Loucy (cell line): ENCODE measurements around the gene ACSF3.

Source experiments
- H2AFZ ChIP-seq: fragments of 200-600 bp; sonication (generic); 2 replicates; pipeline ENCODE4 v1.6.0; 2016; ENCODE audit warnings: antibody characterized with exemption, mild to moderate bottlenecking, low read length, moderate library complexity
- H3F3A ChIP-seq: fragments of 200-600 bp; 2 replicates; pipeline ENCODE4 v1.6.0; 2016; ENCODE audit warnings: antibody characterized with exemption, low read depth, mild to moderate bottlenecking
- H3K27me3 ChIP-seq: fragments of 200-600 bp; sonication (generic); 2 replicates; pipeline ENCODE4 v1.6.1; 2014; ENCODE audit warnings: low read length, mild to moderate bottlenecking; ENCODE audit not compliant: insufficient read depth, poor library complexity, severe bottlenecking
- H3K36me3 ChIP-seq: fragments of 200-600 bp; sonication (generic); 2 replicates; pipeline ENCODE4 v1.6.1; 2016; ENCODE audit warnings: low read length; ENCODE audit not compliant: insufficient read depth
- H3K4me1 ChIP-seq: fragments of 200-600 bp; sonication (generic); 2 replicates; pipeline ENCODE4 v1.5.1; 2014; ENCODE audit warnings: low read length, mild to moderate bottlenecking; ENCODE audit not compliant: insufficient read depth, poor library complexity, severe bottlenecking
- H3K4me2 ChIP-seq: fragments of 200-600 bp; sonication (generic); 2 replicates; pipeline ENCODE4 v1.6.0; 2014; ENCODE audit warnings: antibody characterized with exemption, low read length, low read depth, mild to moderate bottlenecking; ENCODE audit not compliant: poor library complexity, severe bottlenecking
- H3K4me3 ChIP-seq: fragments of 200-600 bp; sonication (generic); 2 replicates; pipeline ENCODE4 v1.5.1; 2014; ENCODE audit warnings: low read length, mild to moderate bottlenecking, mixed read lengths; ENCODE audit not compliant: poor library complexity, severe bottlenecking
- H3K79me2 ChIP-seq: fragments of 200-600 bp; sonication (generic); 2 replicates; pipeline ENCODE4 v1.6.1; 2014; ENCODE audit warnings: low read length; ENCODE audit not compliant: insufficient read depth
- H3K9ac ChIP-seq: fragments of 200-600 bp; sonication (generic); 2 replicates; pipeline ENCODE4 v1.6.0; 2014; ENCODE audit warnings: mild to moderate bottlenecking, low read depth, low read length, moderate library complexity; ENCODE audit not compliant: poor library complexity, severe bottlenecking
- H3K9me2 ChIP-seq: fragments of 200-600 bp; sonication (generic); replicated peaks from 2 replicates; pipeline ENCODE4 v1.6.1; 2016; ENCODE audit warnings: low read depth, low read length, mixed read lengths
- H3K9me3 ChIP-seq: fragments of 200-600 bp; sonication (generic); 2 replicates; pipeline ENCODE4 v1.6.1; 2014; ENCODE audit warnings: mild to moderate bottlenecking, antibody characterized with exemption, low read length, low read depth; ENCODE audit not compliant: insufficient read depth
- H4K20me1 ChIP-seq: fragments of 200-600 bp; sonication (generic); 2 replicates; pipeline ENCODE4 v1.6.0; 2014; ENCODE audit warnings: antibody characterized with exemption, low read length, mild to moderate bottlenecking; ENCODE audit not compliant: insufficient read depth, poor library complexity, severe bottlenecking
- CTCF ChIP-seq: fragments of 200-600 bp; sonication (generic); conservative IDR thresholded peaks from 2 replicates; pipeline ENCODE4 v1.5.1; 2014; ENCODE audit warnings: mild to moderate bottlenecking, antibody characterized with exemption, low read length
- EZH2phosphoT487 ChIP-seq: fragments of 200-600 bp; IDR thresholded peaks from 2 replicates; pipeline ENCODE4 v1.6.1; 2018; ENCODE audit warnings: antibody characterized with exemption, mild to moderate bottlenecking, moderate library complexity, borderline replicate concordance

The ACSF3 gene

GRCh38 chr16:89102041-89102471, 8.4 kb downstream of the ACSF3 start:
- Histone ChIP-seq H4K20me1 (no peaks in the 10 kb centered on the region), H3K9me2 (no peaks in the 10 kb centered on the region), H3K9ac (no peak overlapping the region), H3K4me1 (no peaks in the 10 kb centered on the region), H3K4me2 (no peak overlapping the region), H3K9me3 (no peaks in the 10 kb centered on the region), H3K4me3 (no peak overlapping the region), H3K79me2 (peaks cover 5% of the 10 kb centered on the region; the same call in 1 of the 2 replicates), H2AFZ (no peak overlapping the region), H3K27me3 (no peaks in the 10 kb centered on the region), H3F3A (no peaks in the 10 kb centered on the region), H3K36me3 (peaks cover 3% of the 10 kb centered on the region; the same call in 1 of the 2 replicates)
- TF ChIP-seq EZH2phosphoT487, result no peak
- TF ChIP-seq CTCF, result no peak

- Histone ChIP-seq H3K4me1 (no peaks in the 10 kb centered on the region), H2AFZ (no peak overlapping the region), H3K79me2 (peaks cover 3% of the 10 kb centered on the region; the same call in 1 of the 2 replicates), H3F3A (no peaks in the 10 kb centered on the region), H3K27me3 (no peaks in the 10 kb centered on the region), H3K4me3 (no peak overlapping the region), H3K9me3 (no peaks in the 10 kb centered on the region), H3K9me2 (no peaks in the 10 kb centered on the region), H4K20me1 (no peaks in the 10 kb centered on the region), H3K9ac (no peak overlapping the region), H3K36me3 (peaks cover 3% of the 10 kb centered on the region; the same call in 1 of the 2 replicates), H3K4me2 (no peak overlapping the region)
- TF ChIP-seq EZH2phosphoT487 (no peak), CTCF (no peak)
Measured at GRCh38 chr16:89102481-89103073, 8.9 kb downstream of the ACSF3 start.

- H2AFZ ChIP-seq, result no peak overlapping the region
- H3K9ac ChIP-seq, result no peak overlapping the region
- H3K4me1 ChIP-seq, result no peaks in the 10 kb centered on the region
Measured at GRCh38 chr16:89103156-89103555, 9.5 kb downstream of the ACSF3 start.

More at GRCh38 chr16:89103156-89103555, 9.5 kb downstream of the ACSF3 start:
- peaks cover 3% of the 10 kb centered on the region; the same call in 1 of the 2 replicates for H3K79me2 ChIP-seq
- H3K4me3 ChIP-seq, result no peak overlapping the region
- H3K9me2 ChIP-seq, result no peaks in the 10 kb centered on the region
- H3K9me3 ChIP-seq, result no peaks in the 10 kb centered on the region
- H3K4me2 ChIP-seq, result no peak overlapping the region
- no peaks in the 10 kb centered on the region for H3K27me3 ChIP-seq
- H3K36me3 ChIP-seq, result peaks cover 3% of the 10 kb centered on the region; the same call in 1 of the 2 replicates
- H3F3A ChIP-seq, result no peaks in the 10 kb centered on the region
- TF ChIP-seq CTCF (no peak), EZH2phosphoT487 (no peak)
- no peaks in the 10 kb centered on the region for H4K20me1 ChIP-seq
